Central memory CD8-positive, alpha-beta T cell (primary cell): ENCODE results near the gene FAT4.
A peak's percentile ranks its signal among the peaks of the same experiment; 100 is the strongest.

ENCODE experiments used
- ATAC-seq: fragments of 150-1000 bp; cut with Tn5 transposase; replicated peaks from 2 replicates; pipeline ENCODE4 v1.10.0; 2022; ENCODE audit warnings: mild to moderate bottlenecking, moderate FRiP score, moderate number of reproducible peaks; ENCODE audit not compliant: poor library complexity, severe bottlenecking; ENCODE audit errors: extremely low read depth
- DNase-seq, 2 donors: peaks; one replicate each; pipeline ENCODE4 v3.0.0; 2021; ENCODE audit warnings: low spot score in 2 of 2
- H3K27ac Mint-ChIP-seq: one replicate; pipeline ENCODE4 v1.8.0; 2022; ENCODE audit warnings: low read depth, mild to moderate bottlenecking, moderate library complexity, mixed read lengths
- H3K27me3 Mint-ChIP-seq: one replicate; pipeline ENCODE4 v1.8.0; 2022; ENCODE audit warnings: mixed read lengths
- H3K36me3 Mint-ChIP-seq: one replicate; pipeline ENCODE4 v1.8.0; 2022; ENCODE audit warnings: mild to moderate bottlenecking, moderate library complexity, mixed read lengths; ENCODE audit not compliant: insufficient read depth
- H3K4me1 Mint-ChIP-seq: one replicate; pipeline ENCODE4 v1.8.0; 2022; ENCODE audit warnings: mixed read lengths
- H3K4me3 Mint-ChIP-seq: one replicate; pipeline ENCODE4 v1.8.0; 2022; ENCODE audit warnings: mild to moderate bottlenecking, moderate library complexity, mixed read lengths
- H3K9me3 Mint-ChIP-seq: one replicate; pipeline ENCODE4 v1.8.0; 2022; ENCODE audit warnings: mixed read lengths

Gene FAT4, protein sequence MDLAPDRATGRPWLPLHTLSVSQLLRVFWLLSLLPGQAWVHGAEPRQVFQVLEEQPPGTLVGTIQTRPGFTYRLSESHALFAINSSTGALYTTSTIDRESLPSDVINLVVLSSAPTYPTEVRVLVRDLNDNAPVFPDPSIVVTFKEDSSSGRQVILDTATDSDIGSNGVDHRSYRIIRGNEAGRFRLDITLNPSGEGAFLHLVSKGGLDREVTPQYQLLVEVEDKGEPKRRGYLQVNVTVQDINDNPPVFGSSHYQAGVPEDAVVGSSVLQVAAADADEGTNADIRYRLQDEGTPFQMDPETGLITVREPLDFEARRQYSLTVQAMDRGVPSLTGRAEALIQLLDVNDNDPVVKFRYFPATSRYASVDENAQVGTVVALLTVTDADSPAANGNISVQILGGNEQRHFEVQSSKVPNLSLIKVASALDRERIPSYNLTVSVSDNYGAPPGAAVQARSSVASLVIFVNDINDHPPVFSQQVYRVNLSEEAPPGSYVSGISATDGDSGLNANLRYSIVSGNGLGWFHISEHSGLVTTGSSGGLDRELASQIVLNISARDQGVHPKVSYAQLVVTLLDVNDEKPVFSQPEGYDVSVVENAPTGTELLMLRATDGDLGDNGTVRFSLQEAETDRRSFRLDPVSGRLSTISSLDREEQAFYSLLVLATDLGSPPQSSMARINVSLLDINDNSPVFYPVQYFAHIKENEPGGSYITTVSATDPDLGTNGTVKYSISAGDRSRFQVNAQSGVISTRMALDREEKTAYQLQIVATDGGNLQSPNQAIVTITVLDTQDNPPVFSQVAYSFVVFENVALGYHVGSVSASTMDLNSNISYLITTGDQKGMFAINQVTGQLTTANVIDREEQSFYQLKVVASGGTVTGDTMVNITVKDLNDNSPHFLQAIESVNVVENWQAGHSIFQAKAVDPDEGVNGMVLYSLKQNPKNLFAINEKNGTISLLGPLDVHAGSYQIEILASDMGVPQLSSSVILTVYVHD (N-terminal part only)

GRCh38 chr4:125314676-125315575, at the start of gene FAT4:
FAT4 (plus strand) TSS chr4:125314955; CDS start chr4:125316412, 1,457 bp downstream.
- Mint-ChIP-seq H3K9me3 (no peaks in the 10 kb centered on the region), H3K36me3 (no peaks in the 10 kb centered on the region), H3K27ac (peak within 1 kb of the TSS; percentile 29), H3K4me3 (peak within 1 kb of the TSS; percentile 76), H3K27me3 (peaks cover 53% of the 10 kb centered on the region), H3K4me1 (peaks cover 21% of the 10 kb centered on the region)
- no peak for DNase-seq
- peak; percentile 40 for ATAC-seq

DNA sequence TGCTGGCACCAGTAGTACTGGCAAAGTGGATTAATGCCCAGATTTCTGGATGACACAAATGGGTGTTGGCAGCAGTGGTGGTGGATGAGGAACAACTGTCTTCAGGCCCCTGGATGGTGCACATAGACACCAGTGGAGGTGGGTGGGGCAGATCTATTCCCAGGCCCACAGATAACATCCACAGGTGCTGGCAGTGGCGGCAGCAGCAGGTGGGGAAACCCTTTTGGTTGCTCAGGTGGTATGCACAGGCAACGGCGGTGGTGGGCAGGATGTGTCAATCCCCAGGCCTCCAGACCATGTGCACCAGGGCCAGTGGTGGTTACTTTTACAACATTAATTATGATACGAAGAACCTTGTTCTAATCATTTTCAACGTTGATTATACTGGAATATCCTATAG, 48.9 kb upstream of the FAT4 start:
- Mint-ChIP-seq H3K36me3 (peaks cover 3% of the 10 kb centered on the region), H3K4me1 (no peaks in the 10 kb centered on the region), H3K27me3 (no peaks in the 10 kb centered on the region), H3K9me3 (peaks cover 8% of the 10 kb centered on the region), H3K4me3 (no peak overlapping the region), H3K27ac (no peak overlapping the region)
- no peak for DNase-seq
- no peak for ATAC-seq

GRCh38 chr4:125266901-125267604, 47.7 kb upstream of the FAT4 start:
- peaks cover 3% of the 10 kb centered on the region for H3K36me3 Mint-ChIP-seq
- no peaks in the 10 kb centered on the region for H3K27me3 Mint-ChIP-seq
- H3K4me1 Mint-ChIP-seq, result no peaks in the 10 kb centered on the region
- no peak overlapping the region for H3K27ac Mint-ChIP-seq
- H3K4me3 Mint-ChIP-seq, result no peak overlapping the region
- peaks cover 8% of the 10 kb centered on the region for H3K9me3 Mint-ChIP-seq
- DNase-seq (no peak), ATAC-seq (no peak)

DNA sequence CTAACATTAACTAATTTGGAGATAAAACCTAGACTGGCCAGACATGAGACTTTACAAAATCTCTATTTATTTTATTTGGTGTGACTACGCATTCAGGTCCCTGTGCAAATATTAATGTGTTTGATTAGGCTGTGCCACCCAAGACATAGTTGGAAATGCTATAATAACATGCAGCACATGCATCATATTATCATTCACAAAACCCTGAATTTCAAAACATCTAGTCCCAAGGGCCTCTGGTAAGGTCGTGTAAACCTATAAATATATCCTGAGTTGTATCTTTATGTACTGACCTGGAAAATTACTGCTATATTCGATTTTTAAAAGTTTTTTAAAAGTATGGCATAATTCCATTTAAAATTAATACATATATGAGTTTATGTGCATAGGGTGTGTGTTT, 47.1 kb upstream of the FAT4 start:
- H3K27me3 Mint-ChIP-seq, result no peaks in the 10 kb centered on the region
- H3K36me3 Mint-ChIP-seq, result peaks cover 3% of the 10 kb centered on the region
- H3K4me3 Mint-ChIP-seq, result no peak overlapping the region
- no peaks in the 10 kb centered on the region for H3K4me1 Mint-ChIP-seq
- no peak for DNase-seq
- H3K27ac Mint-ChIP-seq, result no peak overlapping the region
- ATAC-seq, result no peak
- peaks cover 13% of the 10 kb centered on the region for H3K9me3 Mint-ChIP-seq

DNA sequence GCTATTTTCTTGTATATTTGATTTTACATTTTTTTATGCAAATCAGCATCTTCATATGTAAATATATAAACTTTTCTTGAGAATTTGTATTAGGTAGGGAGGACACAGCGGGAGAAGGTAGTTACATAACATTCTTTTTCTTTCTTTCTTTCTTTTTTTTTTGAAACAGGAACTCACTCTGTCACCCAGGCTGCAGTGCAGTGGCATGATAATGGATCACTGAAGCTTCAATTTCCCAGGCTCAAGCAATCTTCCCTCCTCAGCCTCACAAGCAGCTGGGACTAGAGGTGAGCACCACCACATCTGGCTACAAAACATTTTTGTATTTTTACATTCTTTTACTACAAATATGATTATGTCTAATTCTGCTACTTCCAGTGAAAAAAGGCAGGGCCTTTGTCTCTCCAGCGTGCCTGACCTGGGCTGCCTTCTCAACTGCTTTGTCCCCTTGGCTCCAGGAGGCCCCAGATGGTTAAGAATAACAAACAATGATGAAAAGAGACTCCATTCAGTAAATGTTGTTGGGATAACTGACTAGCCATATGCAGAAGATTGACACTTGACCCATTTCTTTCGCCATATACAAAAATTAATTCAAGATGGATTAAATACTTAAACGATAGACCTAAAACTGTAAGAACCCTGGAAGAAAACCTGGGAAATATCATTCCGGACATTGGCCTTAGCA, 46.5 kb upstream of the FAT4 start:
- H3K4me1 Mint-ChIP-seq, result no peaks in the 10 kb centered on the region
- H3K9me3 Mint-ChIP-seq, result peaks cover 13% of the 10 kb centered on the region
- no peak overlapping the region for H3K27ac Mint-ChIP-seq
- ATAC-seq, result no peak
- H3K27me3 Mint-ChIP-seq, result no peaks in the 10 kb centered on the region
- H3K4me3 Mint-ChIP-seq, result no peak overlapping the region
- DNase-seq, result no peak
- peaks cover 3% of the 10 kb centered on the region for H3K36me3 Mint-ChIP-seq

DNA sequence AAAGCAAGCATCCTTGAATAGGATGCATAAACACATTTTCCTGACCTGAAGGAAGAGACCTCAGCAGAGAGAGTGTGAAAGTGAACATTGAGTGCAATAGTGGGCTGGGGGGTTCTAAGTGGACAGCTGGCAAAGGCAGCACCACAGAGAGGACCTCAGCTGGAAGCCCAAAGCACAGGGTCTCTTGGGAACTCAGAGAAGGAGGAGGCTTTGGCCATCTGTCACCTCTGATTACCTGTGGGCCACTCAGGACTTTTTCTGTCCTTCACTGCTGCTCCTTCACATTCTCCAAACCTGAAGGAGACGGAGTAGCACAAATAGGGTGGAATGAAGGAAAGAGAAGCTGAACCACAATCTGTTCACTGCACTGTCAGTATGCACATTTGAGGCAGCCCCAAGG, 37.9 kb upstream of the FAT4 start:
- ATAC-seq, result no peak
- H3K4me3 Mint-ChIP-seq, result no peak overlapping the region
- no peaks in the 10 kb centered on the region for H3K36me3 Mint-ChIP-seq
- no peaks in the 10 kb centered on the region for H3K4me1 Mint-ChIP-seq
- H3K27ac Mint-ChIP-seq, result no peak overlapping the region
- no peaks in the 10 kb centered on the region for H3K27me3 Mint-ChIP-seq
- peaks cover 11% of the 10 kb centered on the region for H3K9me3 Mint-ChIP-seq
- DNase-seq, result no peak

DNA sequence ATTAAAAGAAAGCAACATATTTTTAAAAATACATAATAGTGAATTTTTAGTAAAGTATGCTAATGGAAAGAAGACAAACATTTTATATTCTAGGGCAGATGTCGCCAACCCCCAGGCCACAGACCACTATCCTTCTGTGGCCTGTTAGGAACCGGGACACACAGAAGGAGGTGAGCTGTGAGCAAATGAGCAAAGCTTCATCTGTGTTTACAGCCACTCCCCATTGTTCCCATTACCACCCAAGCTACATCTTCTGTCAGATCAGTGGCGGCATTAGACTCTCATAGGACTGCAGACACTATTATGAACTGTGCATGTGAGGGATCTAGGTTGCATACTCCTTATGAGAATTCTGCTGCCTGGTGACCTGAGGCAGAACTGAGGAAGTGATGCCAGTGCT, 37.0 kb upstream of the FAT4 start:
- Mint-ChIP-seq H3K4me3 (no peak overlapping the region), H3K36me3 (no peaks in the 10 kb centered on the region), H3K9me3 (peaks cover 7% of the 10 kb centered on the region), H3K27me3 (no peaks in the 10 kb centered on the region), H3K27ac (no peak overlapping the region), H3K4me1 (no peaks in the 10 kb centered on the region)
- DNase-seq (no peak), ATAC-seq (no peak)

DNA sequence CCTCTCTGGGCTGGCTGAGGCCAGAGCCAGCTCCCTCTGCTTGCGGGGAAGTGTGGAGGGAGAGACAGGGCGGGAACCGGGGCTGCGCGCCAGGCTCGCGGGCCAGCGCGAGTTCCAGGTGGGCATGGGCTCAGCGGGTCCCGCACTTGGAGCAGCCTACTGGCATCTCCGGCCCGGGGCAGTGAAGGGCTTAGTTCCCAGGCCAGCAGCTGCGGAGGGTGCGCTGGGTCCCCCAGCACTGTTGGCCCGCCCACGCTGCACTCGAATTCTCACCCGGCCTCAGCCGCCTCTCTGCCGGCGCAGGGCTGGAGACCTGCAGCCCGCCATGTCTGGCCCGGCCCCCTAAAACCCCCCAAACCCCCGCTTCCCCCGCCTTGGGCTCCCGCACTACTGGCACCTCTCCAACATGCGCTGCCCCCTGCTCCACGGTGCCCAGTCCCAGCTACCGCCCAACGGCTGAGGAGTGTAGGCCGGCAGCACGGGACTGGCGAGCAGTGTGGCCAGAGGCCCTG, 33.8 kb upstream of the FAT4 start:
- H3K9me3 Mint-ChIP-seq, result no peaks in the 10 kb centered on the region
- H3K27me3 Mint-ChIP-seq, result no peaks in the 10 kb centered on the region
- no peaks in the 10 kb centered on the region for H3K36me3 Mint-ChIP-seq
- no peaks in the 10 kb centered on the region for H3K4me1 Mint-ChIP-seq
- no peak overlapping the region for H3K27ac Mint-ChIP-seq
- DNase-seq (no peak), ATAC-seq (no peak)
- no peak overlapping the region for H3K4me3 Mint-ChIP-seq

GRCh38 chr4:125283707-125284279, 31.0 kb upstream of the FAT4 start:
- ATAC-seq, result no peak
- no peaks in the 10 kb centered on the region for H3K36me3 Mint-ChIP-seq
- H3K9me3 Mint-ChIP-seq, result no peaks in the 10 kb centered on the region
- no peaks in the 10 kb centered on the region for H3K4me1 Mint-ChIP-seq
- H3K27ac Mint-ChIP-seq, result no peak overlapping the region
- no peak for DNase-seq
- H3K4me3 Mint-ChIP-seq, result no peak overlapping the region
- no peaks in the 10 kb centered on the region for H3K27me3 Mint-ChIP-seq

DNA sequence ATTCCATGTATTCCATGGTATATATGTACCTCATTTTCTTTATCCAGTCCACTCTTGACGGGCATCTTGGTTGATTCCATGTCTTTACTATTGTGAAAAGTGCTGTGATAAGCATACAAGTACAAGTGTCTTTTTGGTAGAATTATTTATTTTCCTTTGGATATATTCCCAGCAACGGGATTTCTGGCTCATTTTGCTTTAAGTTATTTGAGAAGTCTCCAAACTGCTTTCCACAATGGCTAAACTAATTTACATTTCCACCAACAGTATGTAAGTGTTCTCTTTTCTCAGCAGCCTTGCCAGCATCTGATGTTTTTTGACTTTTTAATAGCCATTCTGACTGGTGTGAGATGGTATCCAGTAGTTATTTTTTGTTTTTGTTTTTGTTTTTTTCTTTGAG, 17.6 kb upstream of the FAT4 start:
- no peaks in the 10 kb centered on the region for H3K27me3 Mint-ChIP-seq
- no peaks in the 10 kb centered on the region for H3K36me3 Mint-ChIP-seq
- H3K4me1 Mint-ChIP-seq, result no peaks in the 10 kb centered on the region
- peaks cover 9% of the 10 kb centered on the region for H3K9me3 Mint-ChIP-seq
- no peak overlapping the region for H3K4me3 Mint-ChIP-seq
- no peak overlapping the region for H3K27ac Mint-ChIP-seq
- DNase-seq (no peak), ATAC-seq (no peak)

GRCh38 chr4:125303058-125303457, 11.7 kb upstream of the FAT4 start:
- no peak for ATAC-seq
- Mint-ChIP-seq H3K36me3 (no peaks in the 10 kb centered on the region), H3K4me1 (no peaks in the 10 kb centered on the region), H3K27me3 (no peaks in the 10 kb centered on the region), H3K4me3 (no peak overlapping the region), H3K27ac (no peak overlapping the region), H3K9me3 (no peaks in the 10 kb centered on the region)
- no peak for DNase-seq
